Spleen (tissue), 7 donors: ENCODE measurements around the gene TESMIN.

Source experiments
- POLR2A ChIP-seq, 3 donors: fragments of 450-650 bp; IDR thresholded peaks; one replicate each; pipeline ENCODE4 v1.5.1; 2017; ENCODE audit warnings: antibody characterized with exemption in 3 of 3, mild to moderate bottlenecking in 1 of 3
- TF ChIP-seq, protein P1 (sequence below), 11 experiments: fragments of 200-600 bp in 7 of 11; fragments of 450-650 bp in 4 of 11; sonication (generic) in 4 of 11; IDR thresholded peaks in 8 of 11; conservative IDR thresholded peaks in 3 of 11; 1 replicate in 7 of 11; 2 replicates in 4 of 11; pipeline versions ENCODE4 v1.4.0 to v1.8.0; 2016 to 2021; ENCODE audit warnings: antibody characterized with exemption in 11 of 11, inconsistent platforms in 4 of 11, mild to moderate bottlenecking in 1 of 11
- donor health status: DM: no; HTN: no; CAD: no; lungs with moderate emphysema.
- donor health status: DM: no; HTN: no; CAD: no.
- donor health status: DM: no; HTN: no; CAD: no.

DNA sequence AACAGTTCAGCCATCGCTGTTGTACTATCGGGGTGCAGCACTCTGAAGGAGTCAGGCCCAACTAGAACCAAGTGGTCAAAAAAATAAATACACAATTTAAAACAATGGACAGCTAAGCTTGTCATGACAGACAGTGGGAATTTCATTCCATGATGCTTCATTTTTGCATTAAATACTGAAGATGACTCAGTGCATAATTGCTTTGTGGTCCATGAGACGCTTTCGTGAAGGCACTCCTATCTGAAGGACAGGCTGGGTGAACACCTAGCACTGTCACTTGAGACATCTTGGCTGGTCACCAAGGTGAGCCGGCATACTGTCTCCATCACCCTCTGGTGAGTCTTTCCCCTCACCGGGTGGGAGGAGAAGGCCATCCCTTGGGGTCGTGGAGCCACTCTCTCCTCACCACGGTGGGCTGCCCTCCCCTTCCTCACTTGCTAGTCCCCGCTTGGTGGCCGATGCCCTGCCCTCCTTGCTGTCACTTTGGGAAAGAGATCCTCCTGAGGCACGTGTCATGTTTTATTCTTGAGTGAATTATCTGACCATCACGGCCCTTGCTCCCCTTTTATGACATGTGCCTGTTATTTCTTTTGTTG, 4.9 kb upstream of the TESMIN start:
- TF ChIP-seq, protein P1, sequence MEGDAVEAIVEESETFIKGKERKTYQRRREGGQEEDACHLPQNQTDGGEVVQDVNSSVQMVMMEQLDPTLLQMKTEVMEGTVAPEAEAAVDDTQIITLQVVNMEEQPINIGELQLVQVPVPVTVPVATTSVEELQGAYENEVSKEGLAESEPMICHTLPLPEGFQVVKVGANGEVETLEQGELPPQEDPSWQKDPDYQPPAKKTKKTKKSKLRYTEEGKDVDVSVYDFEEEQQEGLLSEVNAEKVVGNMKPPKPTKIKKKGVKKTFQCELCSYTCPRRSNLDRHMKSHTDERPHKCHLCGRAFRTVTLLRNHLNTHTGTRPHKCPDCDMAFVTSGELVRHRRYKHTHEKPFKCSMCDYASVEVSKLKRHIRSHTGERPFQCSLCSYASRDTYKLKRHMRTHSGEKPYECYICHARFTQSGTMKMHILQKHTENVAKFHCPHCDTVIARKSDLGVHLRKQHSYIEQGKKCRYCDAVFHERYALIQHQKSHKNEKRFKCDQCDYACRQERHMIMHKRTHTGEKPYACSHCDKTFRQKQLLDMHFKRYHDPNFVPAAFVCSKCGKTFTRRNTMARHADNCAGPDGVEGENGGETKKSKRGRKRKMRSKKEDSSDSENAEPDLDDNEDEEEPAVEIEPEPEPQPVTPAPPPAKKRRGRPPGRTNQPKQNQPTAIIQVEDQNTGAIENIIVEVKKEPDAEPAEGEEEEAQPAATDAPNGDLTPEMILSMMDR (IDR thresholded peaks at IDR 0.05 in 8 of 11, conservative IDR thresholded peaks at IDR 0.05 in 3 of 11) = no peak
- TF ChIP-seq POLR2A (IDR thresholded peaks at IDR 0.05) = no peak
